HepG2 (cell line): ENCODE measurements around the gene MAOB. TPM values are rescaled to one million over a fixed set of nuclear protein-coding genes. Genes with fewer than 3 reads are reported as not detected.

Experiments used
- ATAC-seq: fragments of 200-7000 bp; cut with Tn5 transposase; 3 replicates; pipeline ENCODE4 v1.9.1; 2020; ENCODE audit warnings: mild to moderate bottlenecking, moderate library complexity
- BruUV-seq: library from RNA; stranded (reverse); fragments of 400-500 nt; replicated peaks from 2 replicates; lab custom pipeline; 2021; lab: Mats Ljungman, UMichigan
- CTCF ChIA-PET: fragments of 300-600 bp; formaldehyde crosslinking; extraction: SDS; loops from one replicate; lab custom pipeline; 2021; ENCODE audit warnings: low total read pairs, inconsistent platforms, low intra/inter-chr PET ratio; lab: Yijun Ruan, JAX
- POLR2A ChIA-PET: fragments of 350-600 bp; sonication (Branson Sonifier 250); formaldehyde crosslinking; loops from one replicate; lab custom pipeline; 2020; ENCODE audit warnings: antibody characterized with exemption, inconsistent platforms; lab: Yijun Ruan, JAX
- DNase-seq: peaks from one replicate; pipeline ENCODE4 v3.0.0-alpha.2; 2015; ENCODE audit warnings: low spot score
- FAIRE-seq: peaks from 3 replicates; lab custom pipeline; 2011; peaks lifted over from hg19 to GRCh38; lab: Jason Lieb, UNC
- H2AFZ ChIP-seq: one replicate; pipeline ENCODE4 v1.6.1; 2011; ENCODE audit warnings: low read length, inconsistent platforms
- H3K27ac ChIP-seq: fragments of 300-600 bp; 3 replicates; pipeline ENCODE4 v1.8.0; 2011; ENCODE audit warnings: mixed run types, mild to moderate bottlenecking, mixed read lengths, low read length, inconsistent platforms; ENCODE audit not compliant: insufficient read depth; ENCODE audit errors: extremely low read length
- H3K27me3 ChIP-seq, 2 experiments: fragments of 200-600 bp in 1 of 2; 2 replicates in 1 of 2; 3 replicates in 1 of 2; pipeline versions ENCODE4 v1.6.0 to v1.8.0; 2011; ENCODE audit warnings: low read length in 2 of 2, mild to moderate bottlenecking in 2 of 2, moderate library complexity in 2 of 2, inconsistent platforms in 1 of 2; ENCODE audit not compliant: insufficient read depth in 2 of 2, control insufficient read depth in 1 of 2
- H3K36me3 ChIP-seq, 2 experiments: fragments of 200-600 bp in 1 of 2; replicated peaks in 1 of 2; 2 replicates in 1 of 2; 3 replicates in 1 of 2; pipeline versions ENCODE4 v1.5.1 to v1.8.0; 2011; ENCODE audit warnings: low read length in 2 of 2, inconsistent platforms in 1 of 2; ENCODE audit not compliant: insufficient read depth in 2 of 2, control insufficient read depth in 1 of 2
- H3K4me1 ChIP-seq: 2 replicates; pipeline ENCODE4 v1.5.1; 2012; ENCODE audit warnings: low read length, inconsistent platforms; ENCODE audit not compliant: insufficient read depth
- H3K4me2 ChIP-seq: 2 replicates; pipeline ENCODE4 v1.6.0; 2011; ENCODE audit warnings: low read depth, low read length, inconsistent platforms
- H3K4me3 ChIP-seq, 3 experiments: fragments of 200-600 bp in 1 of 3; sonication (generic), shearing (Covaris generic) in 1 of 3; replicated peaks in 1 of 3; 2 replicates each; pipeline ENCODE4 v1.5.1; 2011 to 2016; ENCODE audit warnings: low read length in 3 of 3, inconsistent platforms in 2 of 3, low read depth in 2 of 3, mild to moderate bottlenecking in 2 of 3, control low read depth in 1 of 3, mixed read lengths in 1 of 3; ENCODE audit not compliant: insufficient read depth in 1 of 3
- H3K79me2 ChIP-seq: one replicate; pipeline ENCODE4 v1.6.1; 2011; ENCODE audit warnings: low read length, inconsistent platforms; ENCODE audit not compliant: insufficient read depth
- H3K9ac ChIP-seq: 2 replicates; pipeline ENCODE4 v1.6.0; 2011; ENCODE audit warnings: mild to moderate bottlenecking, low read depth, low read length, inconsistent platforms; ENCODE audit not compliant: insufficient read depth
- H3K9me3 ChIP-seq: 2 replicates; pipeline ENCODE4 v1.5.1; 2012; ENCODE audit warnings: mild to moderate bottlenecking, low read length
- H4K20me1 ChIP-seq: 2 replicates; pipeline ENCODE4 v1.6.0; 2011; ENCODE audit warnings: inconsistent platforms, mild to moderate bottlenecking, low read length, moderate library complexity; ENCODE audit not compliant: insufficient read depth
- CREB1 ChIP-seq, 2 experiments: fragments of 450-650 bp in 1 of 2; IDR thresholded peaks; 2 replicates each; pipeline ENCODE4 v1.6.1; 2016 to 2017; ENCODE audit warnings: control low read depth in 1 of 2, mild to moderate bottlenecking in 1 of 2, missing compliant biosample characterization in 1 of 2, missing genetic modification characterization in 1 of 2
- ELF1 ChIP-seq: sonication (generic); formaldehyde crosslinking; IDR thresholded peaks from 2 replicates; pipeline ENCODE4 v1.4.0; 2020; ENCODE audit warnings: missing genetic modification reagents
- HDAC1 ChIP-seq: sonication (generic); formaldehyde crosslinking; IDR thresholded peaks from 2 replicates; pipeline ENCODE4 v1.5.1; 2020; ENCODE audit warnings: mild to moderate bottlenecking, missing genetic modification reagents
- MIER2 ChIP-seq: IDR thresholded peaks from 2 replicates; pipeline ENCODE4 v1.6.1; 2016; ENCODE audit warnings: missing biosample characterization, missing genetic modification reagents
- NRL ChIP-seq: sonication (generic); formaldehyde crosslinking; IDR thresholded peaks from 2 replicates; pipeline ENCODE4 v1.5.0; 2020; ENCODE audit warnings: missing genetic modification reagents, mild to moderate bottlenecking, moderate library complexity, borderline replicate concordance
- ONECUT2 ChIP-seq: sonication (generic); formaldehyde crosslinking; IDR thresholded peaks from 2 replicates; pipeline ENCODE4 v1.4.0; 2020; ENCODE audit warnings: missing genetic modification reagents
- RELA ChIP-seq: sonication (generic); formaldehyde crosslinking; IDR thresholded peaks from 2 replicates; pipeline ENCODE4 v1.4.0; 2020; ENCODE audit warnings: missing genetic modification reagents
- SETDB1 ChIP-seq: sonication (generic); formaldehyde crosslinking; IDR thresholded peaks from 2 replicates; pipeline ENCODE4 v1.5.1; 2020; ENCODE audit warnings: missing genetic modification reagents, mild to moderate bottlenecking, borderline replicate concordance
- THYN1 ChIP-seq: sonication (generic); formaldehyde crosslinking; IDR thresholded peaks from 2 replicates; pipeline ENCODE4 v1.8.1; 2023; ENCODE audit warnings: low read depth, mild to moderate bottlenecking, moderate library complexity, missing genetic modification reagents, borderline replicate concordance
- TOE1 ChIP-seq: sonication (generic); formaldehyde crosslinking; IDR thresholded peaks from 2 replicates; pipeline ENCODE4 v1.4.0; 2020; ENCODE audit warnings: mild to moderate bottlenecking, missing genetic modification reagents
- ZNF205 ChIP-seq: IDR thresholded peaks from 2 replicates; pipeline ENCODE4 v1.6.1; 2018; ENCODE audit warnings: missing biosample characterization, missing genetic modification reagents
- ZNF547 ChIP-seq: sonication (generic); formaldehyde crosslinking; IDR thresholded peaks from 2 replicates; pipeline ENCODE4 v1.5.1; 2020; ENCODE audit warnings: mild to moderate bottlenecking, missing genetic modification reagents
- ZNF660 ChIP-seq: sonication (generic); formaldehyde crosslinking; IDR thresholded peaks from 2 replicates; pipeline ENCODE4 v1.5.1; 2020; ENCODE audit warnings: mild to moderate bottlenecking, low read depth, missing genetic modification reagents, borderline replicate concordance
- ZNF674 ChIP-seq: sonication (generic); formaldehyde crosslinking; IDR thresholded peaks from 2 replicates; pipeline ENCODE4 v1.5.0; 2020; ENCODE audit warnings: low read depth, mild to moderate bottlenecking, missing genetic modification reagents
- ZNF703 ChIP-seq: sonication (generic); formaldehyde crosslinking; IDR thresholded peaks from 2 replicates; pipeline ENCODE4 v1.5.1; 2020; ENCODE audit warnings: missing genetic modification reagents, mild to moderate bottlenecking, moderate library complexity, borderline replicate concordance
- WGBS: methylation state at CpG from one replicate; pipeline ENCODE4 v1.1.6; 2017; ENCODE audit warnings: low lambda C conversion rate; 5-methylcytosine and 5-hydroxymethylcytosine counted together
- in situ Hi-C: cut with HindIII; loops from 2 replicates; pipeline ENCODE4 v1.10.0; 2017; ENCODE audit warnings: low pct_unique_long_range_greater_than_20kb; ENCODE audit not compliant: extremely low pct_ligation_motif_present
- intact Hi-C: fragments of 100-400 bp; cut with micrococcal nuclease; formaldehyde crosslinking; loops from one replicate; pipeline ENCODE4 v1.10.0; 2022; ENCODE audit not compliant: unreplicated experiment
- polyA plus RNA-seq, 8 experiments: library from polyadenylated mRNA; depleted of rRNA in 3 of 8; stranded (reverse) in 7 of 8; unstranded in 1 of 8; fragments of >200 nt; fragmentation: Illumina TruSeq in 4 of 8; extraction: Trizol in 4 of 8; gene quantifications; 2 replicates each; pipeline versions ENCODE4 v1.2.1 to v1.2.3, GENCODE V29; 2011 to 2016; ENCODE audit warnings: low read depth in 4 of 8, missing spikeins in 1 of 8, mixed read lengths in 1 of 8; ENCODE audit not compliant: insufficient read depth in 1 of 8
- total RNA-seq, 5 experiments: library from RNA; depleted of rRNA; stranded (reverse); fragments of >200 nt; fragmentation: Illumina TruSeq; extraction: Trizol; gene quantifications; 2 replicates each; pipeline ENCODE4 v1.2.3, GENCODE V29; 2016; ENCODE audit warnings: low read depth in 1 of 5
- TF ChIP-seq, protein P1 (sequence below): sonication (generic); formaldehyde crosslinking; IDR thresholded peaks from 2 replicates; pipeline ENCODE4 v1.4.0; 2020; ENCODE audit warnings: missing genetic modification reagents, mild to moderate bottlenecking, borderline replicate concordance
- TF ChIP-seq, protein P2 (sequence below): IDR thresholded peaks from 2 replicates; pipeline ENCODE4 v1.6.1; 2016; ENCODE audit warnings: control low read depth
- TF ChIP-seq, protein P3 (sequence below): sonication (generic); formaldehyde crosslinking; IDR thresholded peaks from 2 replicates; pipeline ENCODE4 v1.9.0; 2021; ENCODE audit warnings: missing genetic modification reagents, borderline replicate concordance
- TF ChIP-seq, protein P4 (sequence below): sonication (generic); formaldehyde crosslinking; IDR thresholded peaks from 2 replicates; pipeline ENCODE4 v1.5.0; 2020; ENCODE audit warnings: missing genetic modification reagents, mild to moderate bottlenecking, borderline replicate concordance

Gene MAOB
- total and polyA plus RNA-seq, 2 of the 13 experiments (the other 11 are each of a cell fraction or from before 2014, with no cell fraction given) = 11.0 to 19.0 TPM

DNA sequence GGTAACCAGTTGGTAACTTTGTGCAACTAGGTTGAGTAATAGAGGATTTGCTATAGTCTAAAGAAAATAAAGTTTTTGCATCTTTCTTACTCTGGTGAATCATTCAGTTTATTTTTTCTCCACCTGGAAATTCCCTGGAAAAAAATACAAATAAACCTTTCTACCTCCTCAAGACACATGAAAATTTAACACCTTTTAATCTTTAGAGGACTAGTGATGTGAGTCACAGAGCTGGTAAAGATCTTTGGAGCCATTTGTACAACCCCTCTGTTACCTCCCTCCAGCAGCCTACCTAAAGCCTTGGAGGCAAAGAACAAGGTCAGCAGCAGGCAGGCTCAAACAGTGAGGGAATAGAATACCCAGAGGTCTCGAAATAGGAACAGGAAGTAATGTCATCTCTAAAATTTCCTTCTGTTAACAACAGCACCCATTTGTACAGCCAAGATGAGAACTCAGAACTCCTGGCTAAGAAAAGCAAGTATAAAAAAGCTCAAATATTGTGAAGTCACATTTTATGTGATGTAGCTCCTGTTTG is 10.2 kb upstream of the MAOB start (continued):
- TF ChIP-seq, protein P1, sequence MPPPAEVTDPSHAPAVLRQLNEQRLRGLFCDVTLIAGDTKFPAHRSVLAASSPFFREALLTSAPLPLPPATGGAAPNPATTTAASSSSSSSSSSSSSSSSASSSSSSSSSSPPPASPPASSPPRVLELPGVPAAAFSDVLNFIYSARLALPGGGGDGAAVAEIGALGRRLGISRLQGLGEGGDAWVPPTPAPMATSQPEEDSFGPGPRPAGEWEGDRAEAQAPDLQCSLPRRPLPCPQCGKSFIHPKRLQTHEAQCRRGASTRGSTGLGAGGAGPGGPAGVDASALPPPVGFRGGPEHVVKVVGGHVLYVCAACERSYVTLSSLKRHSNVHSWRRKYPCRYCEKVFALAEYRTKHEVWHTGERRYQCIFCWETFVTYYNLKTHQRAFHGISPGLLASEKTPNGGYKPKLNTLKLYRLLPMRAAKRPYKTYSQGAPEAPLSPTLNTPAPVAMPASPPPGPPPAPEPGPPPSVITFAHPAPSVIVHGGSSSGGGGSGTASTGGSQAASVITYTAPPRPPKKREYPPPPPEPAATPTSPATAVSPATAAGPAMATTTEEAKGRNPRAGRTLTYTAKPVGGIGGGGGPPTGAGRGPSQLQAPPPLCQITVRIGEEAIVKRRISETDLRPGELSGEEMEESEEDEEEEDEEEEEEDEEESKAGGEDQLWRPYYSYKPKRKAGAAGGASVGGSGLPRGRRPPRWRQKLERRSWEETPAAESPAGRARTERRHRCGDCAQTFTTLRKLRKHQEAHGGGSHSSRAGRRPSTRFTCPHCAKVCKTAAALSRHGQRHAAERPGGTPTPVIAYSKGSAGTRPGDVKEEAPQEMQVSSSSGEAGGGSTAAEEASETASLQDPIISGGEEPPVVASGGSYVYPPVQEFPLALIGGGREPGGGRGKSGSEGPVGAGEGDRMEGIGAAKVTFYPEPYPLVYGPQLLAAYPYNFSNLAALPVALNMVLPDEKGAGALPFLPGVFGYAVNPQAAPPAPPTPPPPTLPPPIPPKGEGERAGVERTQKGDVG (CRISPR knock-in tag) = no peak
- TF ChIP-seq ZNF547 (no peak), RELA (CRISPR knock-in tag) (no peak), ONECUT2 (CRISPR knock-in tag) (no peak)

DNA sequence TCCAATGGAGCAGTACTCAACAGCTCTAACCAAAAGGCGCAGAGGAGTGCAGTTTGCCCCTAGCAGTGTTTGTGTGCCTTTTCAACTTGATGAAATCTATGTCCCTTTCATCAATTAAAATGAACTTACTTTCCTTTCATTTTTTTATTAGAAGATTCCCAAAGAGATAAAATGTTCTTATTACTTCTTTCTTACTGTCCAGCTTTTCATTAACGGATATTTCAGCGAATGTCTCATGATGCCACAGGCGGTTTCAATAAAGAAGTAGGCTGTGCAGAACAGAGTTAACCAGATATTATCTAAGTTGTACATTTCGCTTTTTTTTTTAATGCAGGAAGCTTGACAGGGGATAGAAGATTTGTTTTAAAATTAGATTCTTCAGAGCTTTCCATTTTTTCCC is 3.4 kb upstream of the MAOB start:
- Histone ChIP-seq H3K4me2 (no peak overlapping the region), H3K9ac (no peak overlapping the region), H3K4me3 (no peak overlapping the region), H4K20me1 (no peaks in the 10 kb centered on the region), H3K9me3 (no peaks in the 10 kb centered on the region), H3K79me2 (no peaks in the 10 kb centered on the region), H3K27me3 (no peaks in the 10 kb centered on the region), H3K36me3 (no peaks in the 10 kb centered on the region), H3K27ac (no peak overlapping the region), H2AFZ (no peak overlapping the region), H3K4me1 (peaks cover 19% of the 10 kb centered on the region)
- intact Hi-C loops = no loop called here
- ATAC-seq = no peak
- WGBS = 57% methylated on average over 5 of the region's 5 CpGs
- no peak for DNase-seq
- ChIA-PET CTCF (no interaction called here), POLR2A (no interaction called here)
- FAIRE-seq = no peak
- in situ Hi-C loops = no loop called here
- no TSS peak for BruUV-seq
- TF ChIP-seq THYN1 (CRISPR knock-in tag) = no peak
- TF ChIP-seq, protein P2, sequence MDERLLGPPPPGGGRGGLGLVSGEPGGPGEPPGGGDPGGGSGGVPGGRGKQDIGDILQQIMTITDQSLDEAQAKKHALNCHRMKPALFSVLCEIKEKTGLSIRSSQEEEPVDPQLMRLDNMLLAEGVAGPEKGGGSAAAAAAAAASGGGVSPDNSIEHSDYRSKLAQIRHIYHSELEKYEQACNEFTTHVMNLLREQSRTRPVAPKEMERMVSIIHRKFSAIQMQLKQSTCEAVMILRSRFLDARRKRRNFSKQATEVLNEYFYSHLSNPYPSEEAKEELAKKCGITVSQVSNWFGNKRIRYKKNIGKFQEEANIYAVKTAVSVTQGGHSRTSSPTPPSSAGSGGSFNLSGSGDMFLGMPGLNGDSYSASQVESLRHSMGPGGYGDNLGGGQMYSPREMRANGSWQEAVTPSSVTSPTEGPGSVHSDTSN (CRISPR knock-in tag) = no peak
- TF ChIP-seq, protein P3, sequence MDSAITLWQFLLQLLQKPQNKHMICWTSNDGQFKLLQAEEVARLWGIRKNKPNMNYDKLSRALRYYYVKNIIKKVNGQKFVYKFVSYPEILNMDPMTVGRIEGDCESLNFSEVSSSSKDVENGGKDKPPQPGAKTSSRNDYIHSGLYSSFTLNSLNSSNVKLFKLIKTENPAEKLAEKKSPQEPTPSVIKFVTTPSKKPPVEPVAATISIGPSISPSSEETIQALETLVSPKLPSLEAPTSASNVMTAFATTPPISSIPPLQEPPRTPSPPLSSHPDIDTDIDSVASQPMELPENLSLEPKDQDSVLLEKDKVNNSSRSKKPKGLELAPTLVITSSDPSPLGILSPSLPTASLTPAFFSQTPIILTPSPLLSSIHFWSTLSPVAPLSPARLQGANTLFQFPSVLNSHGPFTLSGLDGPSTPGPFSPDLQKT = no peak
- no peak for TF ChIP-seq HDAC1
- no peak for TF ChIP-seq ELF1
- TF ChIP-seq CREB1 (IDR thresholded peaks at IDR 0.05) = no peak
- TF ChIP-seq CREB1 (CRISPR knock-in tag; IDR thresholded peaks at IDR 0.05) = no peak
- TF ChIP-seq ZNF674 (CRISPR knock-in tag) = no peak
- TF ChIP-seq MIER2 (CRISPR knock-in tag) = no peak
- no peak for TF ChIP-seq ZNF205 (CRISPR knock-in tag)
- TF ChIP-seq NRL (CRISPR knock-in tag) = no peak
- no peak for TF ChIP-seq ZNF660 (CRISPR knock-in tag)
- TF ChIP-seq, protein P4, sequence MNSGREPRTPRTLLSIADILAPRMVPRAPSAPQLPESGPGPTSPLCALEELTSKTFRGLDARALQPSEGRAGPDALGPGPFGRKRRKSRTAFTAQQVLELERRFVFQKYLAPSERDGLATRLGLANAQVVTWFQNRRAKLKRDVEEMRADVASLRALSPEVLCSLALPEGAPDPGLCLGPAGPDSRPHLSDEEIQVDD = no peak
- no peak for TF ChIP-seq TOE1 (CRISPR knock-in tag)
- no peak for TF ChIP-seq ZNF703 (CRISPR knock-in tag)
- no peak for TF ChIP-seq SETDB1 (CRISPR knock-in tag)
